ENCODE results near the gene DHX38.

DNA sequence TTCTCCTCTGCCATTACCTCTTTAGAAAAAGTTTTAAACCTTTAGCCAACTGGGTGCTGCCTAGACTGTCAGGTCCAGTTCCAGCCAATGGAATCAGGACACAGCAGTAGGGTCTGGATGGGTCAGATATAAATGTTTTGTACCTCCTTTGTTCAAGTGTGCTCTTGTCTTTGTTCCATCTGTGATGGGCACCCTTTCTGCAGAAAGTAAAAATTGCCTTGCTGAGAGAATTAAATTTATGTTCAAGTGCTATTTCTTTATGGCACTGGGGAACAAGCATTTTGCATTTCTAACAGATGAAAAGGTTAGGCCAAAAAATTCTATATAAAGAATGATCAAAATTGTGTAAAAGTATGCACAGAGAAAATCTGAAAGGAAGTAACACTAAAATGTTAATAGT is 44.5 kb upstream of the DHX38 start:
- TF ChIP-seq CREB1 (IDR thresholded peaks at IDR 0.05; ENCODE audit: low read depth) (no peak), EP300 (IDR thresholded peaks at IDR 0.05; ENCODE audit: borderline replicate concordance) (no peak), RAD21 (IDR thresholded peaks at IDR 0.05; ENCODE audit: low read depth) (no peak), CEBPB (IDR thresholded peaks at IDR 0.05) (no peak), TAF1 (IDR thresholded peaks at IDR 0.05; ENCODE audit: low read depth) (no peak)
- TF ChIP-seq, protein P1, sequence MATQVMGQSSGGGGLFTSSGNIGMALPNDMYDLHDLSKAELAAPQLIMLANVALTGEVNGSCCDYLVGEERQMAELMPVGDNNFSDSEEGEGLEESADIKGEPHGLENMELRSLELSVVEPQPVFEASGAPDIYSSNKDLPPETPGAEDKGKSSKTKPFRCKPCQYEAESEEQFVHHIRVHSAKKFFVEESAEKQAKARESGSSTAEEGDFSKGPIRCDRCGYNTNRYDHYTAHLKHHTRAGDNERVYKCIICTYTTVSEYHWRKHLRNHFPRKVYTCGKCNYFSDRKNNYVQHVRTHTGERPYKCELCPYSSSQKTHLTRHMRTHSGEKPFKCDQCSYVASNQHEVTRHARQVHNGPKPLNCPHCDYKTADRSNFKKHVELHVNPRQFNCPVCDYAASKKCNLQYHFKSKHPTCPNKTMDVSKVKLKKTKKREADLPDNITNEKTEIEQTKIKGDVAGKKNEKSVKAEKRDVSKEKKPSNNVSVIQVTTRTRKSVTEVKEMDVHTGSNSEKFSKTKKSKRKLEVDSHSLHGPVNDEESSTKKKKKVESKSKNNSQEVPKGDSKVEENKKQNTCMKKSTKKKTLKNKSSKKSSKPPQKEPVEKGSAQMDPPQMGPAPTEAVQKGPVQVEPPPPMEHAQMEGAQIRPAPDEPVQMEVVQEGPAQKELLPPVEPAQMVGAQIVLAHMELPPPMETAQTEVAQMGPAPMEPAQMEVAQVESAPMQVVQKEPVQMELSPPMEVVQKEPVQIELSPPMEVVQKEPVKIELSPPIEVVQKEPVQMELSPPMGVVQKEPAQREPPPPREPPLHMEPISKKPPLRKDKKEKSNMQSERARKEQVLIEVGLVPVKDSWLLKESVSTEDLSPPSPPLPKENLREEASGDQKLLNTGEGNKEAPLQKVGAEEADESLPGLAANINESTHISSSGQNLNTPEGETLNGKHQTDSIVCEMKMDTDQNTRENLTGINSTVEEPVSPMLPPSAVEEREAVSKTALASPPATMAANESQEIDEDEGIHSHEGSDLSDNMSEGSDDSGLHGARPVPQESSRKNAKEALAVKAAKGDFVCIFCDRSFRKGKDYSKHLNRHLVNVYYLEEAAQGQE (IDR thresholded peaks at IDR 0.05; ENCODE audit: low read depth), result no peak

Measured in Ishikawa (cell line).